HepG2 (cell line): ENCODE measurements around the gene HSD11B2. TPM values are rescaled to one million over a fixed set of nuclear protein-coding genes. Genes with fewer than 3 reads are reported as not detected.
A peak's percentile ranks its signal among the peaks of the same experiment; 100 is the strongest.

Source experiments
- CENPX ChIP-seq: sonication (generic); formaldehyde crosslinking; IDR thresholded peaks from 2 replicates; pipeline ENCODE4 v1.9.0; 2021; ENCODE audit warnings: mild to moderate bottlenecking, missing genetic modification reagents, moderate library complexity
- DBP ChIP-seq: sonication (generic); formaldehyde crosslinking; IDR thresholded peaks from 2 replicates; pipeline ENCODE4 v1.4.0; 2020; ENCODE audit warnings: missing genetic modification reagents; ENCODE audit errors: not compliant biosample characterization
- HHEX ChIP-seq: IDR thresholded peaks from 2 replicates; pipeline ENCODE4 v1.6.1; 2016; ENCODE audit warnings: control low read depth
- HIVEP1 ChIP-seq: sonication (generic); formaldehyde crosslinking; IDR thresholded peaks from 2 replicates; pipeline ENCODE4 v1.4.0; 2020; ENCODE audit warnings: mild to moderate bottlenecking, missing genetic modification reagents
- PAXIP1 ChIP-seq: sonication (generic); formaldehyde crosslinking; conservative IDR thresholded peaks from 2 replicates; pipeline ENCODE4 v1.4.0; 2020; ENCODE audit warnings: mild to moderate bottlenecking, missing genetic modification reagents, moderate library complexity
- YEATS2 ChIP-seq: sonication (generic); formaldehyde crosslinking; IDR thresholded peaks from 2 replicates; pipeline ENCODE4 v1.4.0; 2020; ENCODE audit warnings: missing genetic modification reagents, borderline replicate concordance
- ZBED4 ChIP-seq: sonication (generic); formaldehyde crosslinking; IDR thresholded peaks from 2 replicates; pipeline ENCODE4 v1.4.0; 2020; ENCODE audit warnings: missing genetic modification reagents, borderline replicate concordance
- ZBTB4 ChIP-seq: sonication (generic); formaldehyde crosslinking; IDR thresholded peaks from 2 replicates; pipeline ENCODE4 v1.4.0; 2020; ENCODE audit warnings: missing genetic modification reagents, mild to moderate bottlenecking, borderline replicate concordance
- ZNF496 ChIP-seq: sonication (generic); formaldehyde crosslinking; IDR thresholded peaks from 2 replicates; pipeline ENCODE4 v1.8.1; 2023; ENCODE audit warnings: mild to moderate bottlenecking, moderate library complexity, missing genetic modification reagents; ENCODE audit not compliant: insufficient replicate concordance
- ZNF678 ChIP-seq: sonication (generic); formaldehyde crosslinking; IDR thresholded peaks from 2 replicates; pipeline ENCODE4 v1.4.0; 2020; ENCODE audit warnings: mild to moderate bottlenecking, missing genetic modification reagents
- ZNF746 ChIP-seq: sonication (generic); formaldehyde crosslinking; IDR thresholded peaks from 2 replicates; pipeline ENCODE4 v1.8.0; 2022; ENCODE audit warnings: mild to moderate bottlenecking, missing genetic modification reagents
- ZNF772 ChIP-seq: sonication (generic); formaldehyde crosslinking; IDR thresholded peaks from 2 replicates; pipeline ENCODE4 v1.5.0; 2020; ENCODE audit warnings: mild to moderate bottlenecking, missing genetic modification reagents
- ZNF839 ChIP-seq: sonication (generic); formaldehyde crosslinking; IDR thresholded peaks from 2 replicates; pipeline ENCODE4 v1.4.0; 2020; ENCODE audit warnings: missing genetic modification reagents, mild to moderate bottlenecking, borderline replicate concordance
- polyA plus RNA-seq, 8 experiments: library from polyadenylated mRNA; depleted of rRNA in 3 of 8; stranded (reverse) in 7 of 8; unstranded in 1 of 8; fragments of >200 nt; fragmentation: Illumina TruSeq in 4 of 8; extraction: Trizol in 4 of 8; gene quantifications; 2 replicates each; pipeline versions ENCODE4 v1.2.1 to v1.2.3, GENCODE V29; 2011 to 2016; ENCODE audit warnings: low read depth in 4 of 8, missing spikeins in 1 of 8, mixed read lengths in 1 of 8; ENCODE audit not compliant: insufficient read depth in 1 of 8
- total RNA-seq, 5 experiments: library from RNA; depleted of rRNA; stranded (reverse); fragments of >200 nt; fragmentation: Illumina TruSeq; extraction: Trizol; gene quantifications; 2 replicates each; pipeline ENCODE4 v1.2.3, GENCODE V29; 2016; ENCODE audit warnings: low read depth in 1 of 5
- TF ChIP-seq, protein P1 (sequence below): IDR thresholded peaks from 2 replicates; pipeline ENCODE4 v1.6.1; 2016; ENCODE audit warnings: missing compliant biosample characterization, missing genetic modification reagents, borderline replicate concordance

The HSD11B2 gene
- total and polyA plus RNA-seq, 2 of the 13 experiments (the other 11 are each of a cell fraction or from before 2014, with no cell fraction given): 8.9 to 13.6 TPM

- TF ChIP-seq, protein P1, sequence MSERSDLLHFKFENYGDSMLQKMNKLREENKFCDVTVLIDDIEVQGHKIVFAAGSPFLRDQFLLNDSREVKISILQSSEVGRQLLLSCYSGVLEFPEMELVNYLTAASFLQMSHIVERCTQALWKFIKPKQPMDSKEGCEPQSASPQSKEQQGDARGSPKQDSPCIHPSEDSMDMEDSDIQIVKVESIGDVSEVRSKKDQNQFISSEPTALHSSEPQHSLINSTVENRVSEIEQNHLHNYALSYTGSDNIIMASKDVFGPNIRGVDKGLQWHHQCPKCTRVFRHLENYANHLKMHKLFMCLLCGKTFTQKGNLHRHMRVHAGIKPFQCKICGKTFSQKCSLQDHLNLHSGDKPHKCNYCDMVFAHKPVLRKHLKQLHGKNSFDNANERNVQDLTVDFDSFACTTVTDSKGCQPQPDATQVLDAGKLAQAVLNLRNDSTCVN (CRISPR knock-in tag): 0 out of 2 replicates have a peak, but pooled peaks have one; percentile 77
- peak; percentile 99 for TF ChIP-seq YEATS2
- TF ChIP-seq PAXIP1 (CRISPR knock-in tag): no peak; the same call in none of the 2 replicates
- peak; percentile 21; the same call in 1 of the 2 replicates for TF ChIP-seq HHEX
- TF ChIP-seq ZNF496 (CRISPR knock-in tag): no peak
- TF ChIP-seq ZNF839: peak; percentile 90
- TF ChIP-seq ZNF678: no peak
- TF ChIP-seq ZNF746: peak; percentile 49; the same call in 1 of the 2 replicates
- no peak for TF ChIP-seq CENPX (CRISPR knock-in tag)
- peak; percentile 48 for TF ChIP-seq DBP (CRISPR knock-in tag)
- TF ChIP-seq HIVEP1 (CRISPR knock-in tag): peak; percentile 86
- peak; percentile 66 for TF ChIP-seq ZBED4 (CRISPR knock-in tag)
- TF ChIP-seq ZBTB4: peak; percentile 98
- peak; percentile 94 for TF ChIP-seq ZNF772
Measured at GRCh38 chr16:67480833-67481560, 50.1 kb downstream of the HSD11B2 start, which contains the start of gene ATP6V0D1 (continued).
